Measurements from ENCODE around the gene IL23R.
"Not testable (repeated sequence)": the region's sequence is repeated elsewhere in the genome, so short reads cannot be mapped to it uniquely, and the experiment has no call there.

The IL23R gene, protein sequence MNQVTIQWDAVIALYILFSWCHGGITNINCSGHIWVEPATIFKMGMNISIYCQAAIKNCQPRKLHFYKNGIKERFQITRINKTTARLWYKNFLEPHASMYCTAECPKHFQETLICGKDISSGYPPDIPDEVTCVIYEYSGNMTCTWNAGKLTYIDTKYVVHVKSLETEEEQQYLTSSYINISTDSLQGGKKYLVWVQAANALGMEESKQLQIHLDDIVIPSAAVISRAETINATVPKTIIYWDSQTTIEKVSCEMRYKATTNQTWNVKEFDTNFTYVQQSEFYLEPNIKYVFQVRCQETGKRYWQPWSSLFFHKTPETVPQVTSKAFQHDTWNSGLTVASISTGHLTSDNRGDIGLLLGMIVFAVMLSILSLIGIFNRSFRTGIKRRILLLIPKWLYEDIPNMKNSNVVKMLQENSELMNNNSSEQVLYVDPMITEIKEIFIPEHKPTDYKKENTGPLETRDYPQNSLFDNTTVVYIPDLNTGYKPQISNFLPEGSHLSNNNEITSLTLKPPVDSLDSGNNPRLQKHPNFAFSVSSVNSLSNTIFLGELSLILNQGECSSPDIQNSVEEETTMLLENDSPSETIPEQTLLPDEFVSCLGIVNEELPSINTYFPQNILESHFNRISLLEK

GRCh38 chr1:67166196-67166595, at the start of gene IL23R:
TSS of gene IL23R (plus strand) at chr1:67166454. CDS start at chr1:67168121, 1,667 bp downstream.
- no peak for DNase-seq

GRCh38 chr1:67118191-67118590, 48.1 kb upstream of the IL23R start:
- DNase-seq: no peak

DNA sequence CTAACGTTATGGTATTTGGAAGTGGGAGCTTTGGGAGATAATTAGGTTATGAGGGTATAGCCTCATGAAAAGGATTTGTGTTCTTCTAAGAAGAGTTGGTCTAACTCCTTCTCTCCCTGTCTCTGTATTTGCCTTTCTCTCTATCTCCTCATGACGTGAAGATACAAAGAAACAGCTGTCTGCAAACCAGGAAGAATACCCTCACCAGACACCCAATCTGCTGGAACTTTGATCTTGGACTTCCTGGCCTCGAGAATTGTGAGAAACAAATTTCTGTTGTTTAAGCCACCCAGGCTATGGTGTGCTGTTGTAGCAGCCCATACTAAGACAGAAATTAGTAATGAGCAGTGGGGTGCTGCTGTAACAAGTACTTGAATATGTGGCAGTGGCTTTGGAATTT, 47.6 kb upstream of the IL23R start:
- no peak for DNase-seq

DNA sequence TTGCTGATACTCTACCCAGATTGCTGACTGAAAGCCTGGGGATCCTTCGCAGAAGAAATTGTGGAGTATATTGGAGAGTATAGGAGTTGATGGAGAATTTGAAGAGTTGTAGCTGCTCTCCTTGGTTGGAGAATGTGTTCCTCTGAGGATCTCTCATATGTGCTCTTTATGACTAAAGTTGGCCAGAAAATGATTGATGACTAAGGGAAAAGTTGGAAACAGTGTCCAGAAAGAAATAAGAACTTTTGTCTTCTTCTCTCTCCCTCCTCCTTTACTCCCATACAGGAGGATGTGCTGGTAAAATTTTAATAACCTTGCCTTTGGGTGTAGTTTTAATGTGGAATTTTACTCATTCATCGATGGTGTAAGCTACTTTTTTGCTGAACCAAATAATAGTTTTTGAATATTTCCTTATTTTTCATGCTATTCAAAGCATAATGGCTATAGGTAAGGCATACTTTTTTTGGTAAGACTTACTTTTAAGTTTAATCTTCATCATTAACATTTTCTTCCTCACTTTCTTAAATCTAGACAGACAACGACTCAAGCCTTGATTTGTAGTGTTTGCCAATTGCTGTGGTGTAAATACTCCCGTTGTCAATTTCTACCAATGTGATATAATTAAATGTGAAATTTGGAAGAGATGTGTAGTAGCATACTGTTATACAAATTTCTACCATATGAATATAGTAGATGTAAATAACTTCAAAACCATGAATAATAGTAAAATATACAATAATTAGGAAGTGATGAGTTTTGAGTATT, 45.2 kb upstream of the IL23R start:
- no peak for DNase-seq

- DNase-seq: no peak
Observed at GRCh38 chr1:67124455-67124854, 41.8 kb upstream of the IL23R start.

- DNase-seq: no peak
Observed at GRCh38 chr1:67126111-67126746, 40.0 kb upstream of the IL23R start.

DNA sequence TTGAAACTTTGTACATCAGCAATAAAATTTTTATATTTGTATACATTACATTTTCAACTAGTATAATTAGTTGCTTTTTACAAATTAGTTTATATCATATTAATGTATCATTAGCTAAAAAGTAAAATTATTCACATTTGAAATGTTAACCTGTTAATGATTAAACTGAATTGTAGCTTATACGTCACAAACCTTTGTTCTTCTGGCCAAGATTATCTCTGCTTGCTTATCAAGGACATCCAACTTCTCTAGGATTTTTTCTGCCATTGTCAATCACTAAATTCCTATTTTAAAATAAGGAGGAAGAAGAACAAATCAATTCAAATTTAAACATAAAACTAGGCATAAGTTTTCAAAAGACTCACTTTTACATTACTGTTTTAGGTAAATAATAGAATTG, 39.3 kb upstream of the IL23R start:
- no peak for DNase-seq

DNA sequence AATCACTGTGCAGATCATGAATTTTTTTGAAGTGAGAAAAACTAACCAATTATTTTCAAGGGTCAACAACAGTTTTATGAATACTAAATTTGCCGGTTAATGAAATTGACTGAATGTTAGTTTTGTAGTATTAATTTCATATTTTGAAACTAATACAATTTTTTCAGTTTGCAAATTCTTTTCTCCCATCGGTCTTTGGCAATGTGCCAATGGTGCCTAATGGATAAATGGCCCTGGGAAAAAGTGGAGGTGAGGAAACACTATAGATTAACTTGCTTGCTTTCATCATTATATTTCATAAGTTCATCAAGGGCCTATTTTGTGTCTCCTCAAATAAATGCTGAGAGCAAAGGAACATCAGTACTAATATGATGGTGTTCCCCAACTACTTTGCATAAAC, 35.6 kb upstream of the IL23R start:
- no peak for DNase-seq

- no peak for DNase-seq
Observed at GRCh38 chr1:67133177-67133576, 33.1 kb upstream of the IL23R start.

DNA sequence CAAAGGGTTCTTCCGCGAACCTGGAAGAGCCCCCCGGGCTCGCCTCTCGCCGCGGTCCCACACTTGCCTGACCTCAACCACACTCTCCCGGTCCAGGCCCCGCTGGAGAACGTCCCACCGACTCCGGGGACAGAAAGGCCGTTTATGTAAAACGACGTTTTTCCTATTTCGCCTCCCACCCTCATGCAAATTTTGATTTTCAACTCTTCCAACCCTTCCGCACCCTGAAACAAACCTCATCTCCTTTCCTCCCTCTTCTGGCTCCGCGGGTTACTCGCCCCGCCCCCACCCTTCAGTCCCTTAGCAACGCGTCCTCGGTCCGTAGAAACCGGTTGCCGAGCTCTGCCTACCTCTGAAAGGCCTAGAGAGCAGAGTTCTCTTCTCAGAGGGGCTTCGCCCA, 31.6 kb upstream of the IL23R start, which contains the start of gene C1orf141:
C1orf141 (minus strand) TSS at position 276 of the 400 bp plus-strand sequence. CDS start 7,730 bp downstream, outside the sequence.
- DNase-seq: no peak

GRCh38 chr1:67135354-67135753, 30.9 kb upstream of the IL23R start:
- DNase-seq: no peak

DNA sequence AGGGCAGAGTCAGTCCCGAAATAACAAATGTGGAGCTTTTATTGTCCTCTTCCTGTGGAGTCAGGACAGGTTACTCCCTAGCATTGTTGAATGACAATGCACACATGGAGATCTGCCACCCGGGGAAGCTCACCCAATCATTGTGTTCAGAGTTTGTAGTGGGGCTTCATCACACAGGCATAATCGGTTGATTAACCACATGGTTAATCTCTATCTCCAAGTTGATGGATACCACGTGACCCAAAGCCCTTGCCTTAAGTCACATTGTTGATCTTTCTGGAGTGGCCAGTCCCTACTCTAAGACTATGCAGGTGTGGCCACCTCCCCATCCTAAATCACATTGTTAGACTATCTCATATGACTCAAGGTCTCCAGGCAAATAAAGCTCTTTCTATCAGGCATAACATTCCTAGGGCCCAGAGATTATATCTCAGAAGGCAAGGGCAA, 28.9 kb upstream of the IL23R start:
- no peak for DNase-seq

DNA sequence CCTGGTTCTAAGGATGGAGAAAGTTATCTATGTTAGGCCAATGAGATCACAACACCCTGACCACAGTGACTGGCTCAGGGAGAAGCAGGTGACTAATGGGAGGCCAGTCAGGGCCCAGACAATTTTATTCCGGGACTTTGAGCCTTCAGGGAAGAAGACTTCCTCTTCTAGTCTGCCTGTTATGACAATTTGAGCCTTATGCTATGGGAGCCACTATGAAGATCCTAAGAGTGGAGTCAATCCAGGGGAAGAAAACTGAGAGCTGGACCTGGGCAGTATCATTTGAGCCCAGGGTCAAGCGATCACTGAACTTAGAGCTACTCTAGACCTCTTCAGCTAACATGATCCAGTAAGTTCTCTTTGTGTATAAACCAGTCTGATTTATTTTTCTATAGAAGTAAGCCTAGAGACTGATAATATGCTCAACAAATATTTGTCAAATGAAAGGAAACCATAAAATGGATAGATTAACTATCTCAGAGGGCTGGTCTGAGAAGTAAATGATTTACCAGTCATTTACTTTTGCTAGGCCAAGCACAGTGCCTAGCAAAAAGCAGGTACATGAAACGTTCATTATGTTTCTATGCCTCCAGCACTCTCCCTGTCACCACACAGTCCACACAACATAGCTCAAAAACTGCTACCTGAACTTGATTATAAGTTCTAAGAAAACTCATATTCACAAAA, 27.3 kb upstream of the IL23R start:
- DNase-seq: no peak

DNA sequence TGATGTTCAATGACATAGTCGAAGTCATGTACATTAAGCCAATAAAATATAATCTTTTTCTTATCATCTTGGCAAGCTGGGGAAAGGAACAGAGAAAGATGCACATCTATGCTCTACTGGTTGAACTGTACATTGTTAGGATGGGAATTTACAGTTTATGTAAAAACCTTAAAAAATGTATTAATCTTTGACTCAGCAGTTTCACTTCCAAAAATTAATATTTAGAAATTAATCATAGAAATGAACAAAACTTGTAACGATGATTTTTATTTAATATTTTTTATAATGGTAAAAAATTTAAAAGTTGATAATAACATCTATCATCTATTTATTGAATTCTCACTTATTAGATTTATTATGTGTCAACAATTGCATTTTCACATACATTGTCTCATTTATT, 25.8 kb upstream of the IL23R start:
- DNase-seq: no peak

DNA sequence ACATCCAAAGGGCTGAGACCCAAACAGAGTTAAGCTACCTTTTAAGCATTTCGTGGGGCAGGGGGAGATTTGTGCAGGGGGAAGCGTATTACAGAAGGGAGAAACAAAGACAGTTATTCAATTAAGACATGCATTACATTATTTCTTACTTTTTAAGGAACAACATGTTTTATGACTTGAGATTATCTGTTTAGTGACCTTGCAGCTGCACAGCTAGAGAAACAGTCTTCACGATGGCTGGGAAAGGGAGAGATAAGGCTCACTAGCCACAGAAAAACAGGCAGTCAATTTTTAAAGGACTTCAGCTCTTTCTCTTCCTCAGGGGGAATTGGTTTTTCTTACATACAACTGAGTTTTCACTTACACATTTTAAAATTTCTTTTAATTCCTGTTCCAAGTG, 24.4 kb upstream of the IL23R start:
- not testable (repeated sequence) for DNase-seq

DNA sequence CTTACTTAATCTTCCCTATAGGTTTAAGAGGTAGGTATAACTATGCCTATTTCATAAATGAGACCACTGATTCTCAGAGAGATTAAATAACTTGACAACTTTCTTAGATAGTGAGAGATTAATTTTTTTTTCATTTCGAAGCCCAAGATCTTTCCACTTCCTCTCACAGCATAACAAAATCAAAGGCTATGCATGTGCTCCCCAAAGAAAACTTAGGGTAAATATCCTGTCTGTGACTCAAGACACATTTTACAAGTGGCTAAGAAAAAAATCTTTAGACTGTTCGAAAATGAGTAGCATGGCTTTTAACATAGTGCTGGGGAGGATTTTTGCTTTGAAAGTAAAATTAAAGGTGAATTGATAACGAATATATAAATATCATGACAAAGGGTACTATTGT, 23.3 kb upstream of the IL23R start:
- DNase-seq: no peak

DNA sequence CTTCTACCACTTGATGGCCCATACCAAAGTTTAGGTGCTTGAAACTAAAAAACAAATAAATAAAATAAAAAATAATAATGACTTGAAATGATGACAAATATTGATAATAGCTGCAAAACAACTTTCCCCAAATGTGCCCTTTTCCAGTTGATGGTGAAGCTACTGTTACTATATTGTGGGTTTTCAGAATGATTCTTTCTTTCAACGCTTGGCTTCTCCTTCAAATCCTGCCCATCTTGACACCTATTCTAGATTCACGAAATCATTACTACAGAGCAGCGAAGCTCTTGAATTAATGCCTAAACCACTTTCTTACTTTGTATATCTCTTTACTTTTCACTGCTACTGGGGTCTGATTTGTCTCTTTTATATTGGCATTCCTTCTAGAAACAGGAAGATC, 22.3 kb upstream of the IL23R start:
- DNase-seq: no peak

GRCh38 chr1:67144696-67145095, 21.6 kb upstream of the IL23R start:
- no peak for DNase-seq

DNA sequence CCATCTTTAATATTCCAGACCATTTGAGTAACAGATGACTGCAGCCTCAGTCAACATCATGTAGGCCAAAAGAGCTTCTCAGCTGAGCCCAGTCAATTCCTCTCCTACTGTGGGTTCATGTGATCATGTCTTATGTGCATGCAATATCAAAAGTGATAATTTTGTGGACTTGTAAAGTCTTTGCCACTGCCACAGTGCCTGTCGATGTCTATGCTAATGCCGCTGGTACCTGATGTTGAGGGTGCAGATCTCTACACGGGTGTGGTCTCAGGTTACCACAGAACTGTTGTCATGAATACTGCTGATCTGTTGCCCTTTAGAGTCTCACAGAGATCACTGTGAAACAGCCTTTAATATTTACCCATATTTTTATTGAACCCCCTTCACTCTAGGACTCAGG, 20.2 kb upstream of the IL23R start:
- DNase-seq: no peak

- DNase-seq: no peak
Observed at GRCh38 chr1:67146539-67146938, 19.7 kb upstream of the IL23R start.

DNA sequence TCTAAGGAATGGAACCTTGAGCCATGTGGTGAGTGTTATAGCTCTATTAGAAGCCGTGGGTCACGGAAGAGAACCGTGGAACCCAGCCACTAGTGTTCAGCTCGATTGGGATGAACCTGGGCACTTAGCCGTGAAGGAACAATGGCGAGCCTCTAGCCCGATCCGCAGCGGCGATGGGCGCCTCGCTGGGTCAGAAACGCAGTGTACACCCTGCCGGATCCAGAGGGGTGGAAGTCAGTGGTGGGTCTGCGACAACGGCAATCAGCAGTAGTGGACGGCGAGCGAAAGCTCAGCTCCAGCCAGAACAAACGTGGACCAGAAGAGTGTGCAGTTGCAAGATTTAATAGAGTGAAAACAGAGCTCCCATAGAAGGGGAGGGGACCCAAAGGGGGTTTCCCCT, 18.3 kb upstream of the IL23R start:
- not testable (repeated sequence) for DNase-seq

- no peak for DNase-seq
Observed at GRCh38 chr1:67148516-67149178, 17.6 kb upstream of the IL23R start.

Measured in activated CD8-positive, alpha-beta memory T cell treated with anti-CD3 and anti-CD28 coated beads, Interleukin-2, amount 50 U/mL, for 48 hours (primary cell).